ENCODE measurements around the gene SLC1A1.
A peak's percentile ranks its signal among the peaks of the same experiment; 100 is the strongest.

Gene SLC1A1

GRCh38 chr9:4547016-4547415 is 56.7 kb downstream of the SLC1A1 start:
- no peak for DNase-seq

DNA sequence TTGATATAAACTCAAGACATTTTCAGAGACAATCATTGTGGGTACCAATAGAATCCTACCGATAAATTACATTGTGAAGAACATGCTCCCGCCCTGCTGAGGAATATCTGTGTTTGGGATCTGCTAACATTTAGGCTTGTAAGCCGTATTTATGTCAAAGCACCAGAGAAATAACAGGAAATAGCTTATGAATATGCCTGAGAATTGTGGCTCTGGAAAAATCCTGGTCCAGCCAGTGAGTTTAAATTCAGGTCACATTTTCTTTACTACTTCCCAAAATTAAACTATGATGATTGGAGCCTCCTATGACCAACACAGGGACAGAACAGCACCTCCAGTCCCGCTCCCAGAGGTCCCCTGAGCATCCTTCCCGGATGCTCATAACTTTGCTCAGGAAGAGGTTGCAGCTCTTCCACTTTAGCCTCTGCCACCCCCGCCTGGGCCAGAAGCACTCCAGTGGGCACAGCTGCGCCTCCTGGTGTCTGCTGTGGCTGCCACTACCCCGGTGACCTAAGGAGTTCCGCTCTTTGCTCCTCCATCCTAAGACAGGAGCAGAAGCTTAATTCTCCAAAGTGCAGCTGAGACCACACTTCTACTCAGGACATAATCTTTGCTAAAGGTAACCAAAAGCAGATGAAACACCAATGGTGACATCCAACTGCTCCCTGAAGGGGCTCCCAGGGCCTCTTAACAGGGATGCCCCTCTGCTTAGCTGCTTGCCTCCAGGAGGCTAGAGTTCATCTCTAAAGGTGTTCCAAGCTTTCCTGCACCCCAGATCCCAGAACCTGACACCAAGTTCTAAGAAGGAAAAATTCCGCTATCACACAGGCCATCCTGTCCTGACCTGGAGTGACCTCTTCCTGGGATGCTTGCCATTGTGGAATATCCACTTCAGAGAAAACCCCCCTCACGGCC is 58.8 kb downstream of the SLC1A1 start:
- no peak for DNase-seq

DNA sequence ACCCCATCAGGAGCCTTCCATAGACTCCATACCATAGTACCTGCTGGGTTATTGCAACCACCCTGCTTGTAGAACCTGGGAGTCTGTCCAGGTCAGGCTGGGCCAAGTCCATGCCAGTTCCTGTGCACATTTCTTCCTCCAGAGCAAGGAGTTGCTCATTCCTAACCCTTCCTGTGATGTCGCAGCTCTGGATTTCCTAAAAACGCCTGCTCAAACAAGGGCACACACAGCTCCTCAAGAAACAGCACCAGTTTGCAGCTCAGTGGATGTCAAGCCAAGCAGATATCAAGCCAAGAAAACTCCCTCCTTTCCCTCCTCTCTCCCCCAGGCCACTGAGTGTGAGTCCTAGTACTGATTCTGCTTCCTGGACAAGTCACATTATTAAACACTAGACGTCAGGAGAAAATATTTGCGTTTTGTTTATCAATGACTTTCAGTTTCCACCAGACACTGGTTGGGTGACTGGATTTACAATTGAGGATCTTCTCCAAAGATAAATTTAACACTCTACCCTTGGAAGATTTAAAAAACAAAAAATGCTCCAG is 59.6 kb downstream of the SLC1A1 start:
- no peak for DNase-seq

- no peak for DNase-seq
These were observed 60.7 kb downstream of the SLC1A1 start for GRCh38 chr9:4550777-4551484.

DNA sequence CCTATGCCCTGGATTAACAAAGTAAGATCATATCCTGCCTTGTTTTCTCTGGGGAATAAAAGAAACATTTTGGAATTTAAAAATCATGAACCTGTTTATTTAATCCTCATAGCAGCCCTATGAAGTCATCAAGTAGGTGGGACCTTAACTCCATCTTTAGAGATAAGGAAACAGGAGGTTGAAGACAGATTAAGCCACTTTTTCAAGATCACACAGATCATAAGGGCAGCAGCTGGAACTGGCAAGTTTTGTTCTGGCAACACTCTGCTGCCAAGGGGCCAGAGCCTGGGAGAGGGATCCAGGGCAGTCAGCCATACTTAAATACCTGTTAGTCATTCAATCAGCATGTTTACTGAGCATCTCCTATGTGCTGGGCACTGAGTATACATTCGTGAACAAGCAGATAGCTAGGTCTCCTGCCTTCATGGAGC is 63.7 kb downstream of the SLC1A1 start:
- DNase-seq: no peak

- no peak for DNase-seq
These were observed 65.0 kb downstream of the SLC1A1 start for GRCh38 chr9:4555236-4555635.

GRCh38 chr9:4558371-4558998 is 68.2 kb downstream of the SLC1A1 start:
- DNase-seq: no peak

GRCh38 chr9:4559261-4560182 is 69.3 kb downstream of the SLC1A1 start:
- DNase-seq: peak; percentile 38

- DNase-seq: no peak
These were observed 72.8 kb downstream of the SLC1A1 start for GRCh38 chr9:4563105-4563504.

GRCh38 chr9:4566806-4567205 is 76.5 kb downstream of the SLC1A1 start:
- DNase-seq: no peak

DNA sequence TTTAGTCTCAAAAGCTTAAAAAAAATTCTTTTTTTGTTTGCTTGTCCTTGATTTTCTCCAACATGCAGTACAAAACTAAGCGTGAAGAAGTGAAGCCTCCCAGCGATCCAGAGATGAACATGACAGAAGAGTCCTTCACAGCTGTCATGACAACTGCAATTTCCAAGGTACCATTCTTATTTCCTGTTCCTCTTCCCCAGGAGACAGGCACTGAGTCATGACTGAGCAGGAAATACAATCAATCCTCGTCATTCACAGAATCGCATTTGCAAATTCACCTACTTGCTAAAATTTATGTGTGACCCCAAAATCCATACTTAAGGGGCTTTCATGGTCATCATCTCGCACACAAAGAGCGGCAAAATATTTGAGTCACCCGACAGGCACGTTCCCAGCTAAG is 77.3 kb downstream of the SLC1A1 start:
- no peak for DNase-seq

DNA sequence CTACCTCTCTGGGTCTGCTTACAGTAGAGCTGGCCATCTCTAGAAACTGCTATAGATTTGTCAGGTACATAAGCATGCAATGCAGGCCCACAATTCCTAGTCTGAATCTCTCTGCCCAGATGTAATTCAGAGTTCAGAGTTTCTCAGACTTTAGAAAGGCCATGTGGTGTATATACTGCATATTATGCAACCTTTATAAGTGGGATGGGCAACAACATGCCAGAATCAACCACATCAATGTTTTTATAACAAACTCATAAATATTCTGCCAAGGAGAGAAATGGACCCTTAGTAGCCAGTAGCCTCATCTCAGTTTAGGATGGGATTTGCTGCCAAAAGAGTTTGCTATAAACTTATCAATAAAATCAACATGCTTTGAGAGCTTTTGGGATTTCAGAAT is 78.8 kb downstream of the SLC1A1 start:
- DNase-seq: no peak

DNA sequence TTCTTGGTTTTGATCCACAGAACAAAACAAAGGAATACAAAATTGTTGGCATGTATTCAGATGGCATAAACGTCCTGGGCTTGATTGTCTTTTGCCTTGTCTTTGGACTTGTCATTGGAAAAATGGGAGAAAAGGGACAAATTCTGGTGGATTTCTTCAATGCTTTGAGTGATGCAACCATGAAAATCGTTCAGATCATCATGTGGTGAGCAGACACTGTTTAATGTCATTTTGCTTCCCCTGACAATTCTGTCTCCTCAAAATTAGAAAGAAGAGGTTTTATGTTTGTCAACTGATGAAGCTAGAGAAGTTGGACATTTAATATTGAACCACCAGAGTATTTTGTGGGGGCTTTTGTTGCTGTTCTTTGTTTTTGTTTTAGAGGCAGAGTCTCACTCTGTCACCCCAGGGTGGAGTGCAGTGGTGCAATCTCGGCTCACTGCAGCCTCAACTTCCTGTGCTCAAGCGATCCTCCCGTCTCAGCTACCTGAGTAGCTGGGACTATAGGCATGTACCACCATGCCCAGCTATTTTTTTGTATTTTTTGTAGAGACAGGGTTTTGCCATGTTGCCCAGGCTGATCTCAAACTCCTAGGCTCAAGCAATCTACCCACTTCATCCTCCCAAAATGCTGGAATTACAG is 82.0 kb downstream of the SLC1A1 start:
- DNase-seq: no peak

- no peak for DNase-seq
These were observed 82.9 kb downstream of the SLC1A1 start for GRCh38 chr9:4573176-4573575.

DNA sequence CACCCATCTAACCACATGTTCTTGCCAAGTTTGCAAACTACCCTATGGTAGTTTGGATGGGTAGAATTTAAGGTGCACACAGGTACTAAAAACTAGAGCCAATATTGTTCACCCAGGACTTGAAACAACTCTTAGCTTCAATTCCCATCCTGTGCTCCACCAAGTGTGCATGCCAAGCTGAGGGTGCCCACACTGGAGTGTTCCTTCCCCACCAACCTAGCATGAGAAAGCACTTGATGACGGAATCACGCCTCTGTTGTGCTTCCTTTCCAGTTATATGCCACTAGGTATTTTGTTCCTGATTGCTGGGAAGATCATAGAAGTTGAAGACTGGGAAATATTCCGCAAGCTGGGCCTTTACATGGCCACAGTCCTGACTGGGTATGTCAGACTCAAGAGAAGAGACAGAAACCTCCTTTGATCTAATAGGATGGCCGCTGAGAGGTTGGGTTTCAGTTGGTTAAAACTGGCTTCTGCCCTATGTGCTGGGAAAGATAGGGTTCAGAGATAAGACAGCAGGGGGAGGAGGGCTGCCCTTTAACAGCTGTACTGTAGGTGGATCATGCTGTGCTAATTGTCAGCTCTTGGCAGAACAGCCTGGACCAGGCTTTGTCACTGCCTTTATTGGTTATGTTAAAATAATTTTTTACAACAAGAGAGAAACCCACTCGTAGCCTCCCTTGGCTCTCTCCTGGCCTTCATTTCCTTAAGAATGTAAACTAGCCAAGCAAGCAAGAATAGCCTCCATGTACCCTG is 83.5 kb downstream of the SLC1A1 start:
- no peak for DNase-seq

GRCh38 chr9:4574657-4575243 is 84.5 kb downstream of the SLC1A1 start:
- no peak for DNase-seq

DNA sequence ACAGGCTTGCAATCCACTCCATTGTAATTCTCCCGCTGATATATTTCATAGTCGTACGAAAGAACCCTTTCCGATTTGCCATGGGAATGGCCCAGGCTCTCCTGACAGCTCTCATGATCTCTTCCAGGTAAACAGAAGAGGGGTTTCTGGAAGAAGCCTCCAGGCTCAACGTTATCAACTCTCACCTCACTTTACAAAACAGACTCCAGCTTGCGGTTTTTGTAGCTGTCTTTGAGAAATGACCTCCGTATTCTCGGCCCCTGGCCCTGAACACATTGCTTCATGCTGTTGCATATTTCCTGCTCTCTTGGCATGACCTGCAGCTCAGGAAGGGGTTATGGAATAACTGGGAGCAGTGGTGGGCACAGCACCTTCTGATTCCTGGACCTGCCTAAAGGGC is 85.7 kb downstream of the SLC1A1 start:
- no peak for DNase-seq

- DNase-seq: no peak
These were observed 86.2 kb downstream of the SLC1A1 start for GRCh38 chr9:4576448-4576847.

- no peak for DNase-seq
These were observed 88.7 kb downstream of the SLC1A1 start for GRCh38 chr9:4579001-4579400.

DNA sequence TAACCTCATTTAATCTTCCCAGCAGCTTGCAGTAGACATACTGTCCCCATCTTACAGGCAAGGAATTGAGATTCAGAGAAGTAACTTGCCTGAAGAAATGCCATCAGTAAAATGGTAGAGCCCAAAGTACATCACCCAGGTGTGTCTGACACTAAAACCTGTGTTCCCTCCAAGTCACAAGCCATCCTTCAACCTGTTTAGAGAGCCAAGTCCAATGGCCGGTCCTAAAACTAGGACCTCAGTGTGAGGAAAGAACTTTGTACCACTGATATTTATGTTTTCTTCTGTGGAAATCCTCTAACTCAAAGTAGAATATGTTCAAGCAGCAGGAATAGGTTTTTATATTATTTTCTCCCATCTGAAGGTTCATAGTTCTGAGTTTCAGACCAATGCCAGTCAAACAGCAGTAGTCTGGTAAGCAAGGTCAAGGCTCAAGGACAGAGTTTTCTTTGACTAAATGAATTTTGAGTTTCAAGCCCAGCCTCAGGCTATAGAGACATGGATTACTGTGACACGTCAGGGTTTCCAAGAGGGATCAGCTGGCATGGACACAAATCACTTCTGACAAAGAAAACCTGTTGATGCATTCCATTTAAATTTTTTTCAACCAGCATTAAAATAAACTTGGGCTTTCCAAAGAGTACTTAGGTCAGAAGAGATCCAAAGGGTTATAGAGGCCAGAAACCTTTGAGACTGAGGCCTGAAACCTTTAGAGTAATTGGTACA is 90.9 kb downstream of the SLC1A1 start:
- DNase-seq: no peak

Data from NCI-H526 treated with DMSO at 0.1 percent for 48 hours (cell line).